ENCODE measurements around the gene FRMPD2.
"Not testable (repeated sequence)": the region's sequence is repeated elsewhere in the genome, so short reads cannot be mapped to it uniquely, and the experiment has no call there.

The FRMPD2 gene

GRCh38 chr10:48232717-48233447, 41.6 kb downstream of the FRMPD2 start:
- DNase-seq (ENCODE audit: low read depth) = no peak

DNA sequence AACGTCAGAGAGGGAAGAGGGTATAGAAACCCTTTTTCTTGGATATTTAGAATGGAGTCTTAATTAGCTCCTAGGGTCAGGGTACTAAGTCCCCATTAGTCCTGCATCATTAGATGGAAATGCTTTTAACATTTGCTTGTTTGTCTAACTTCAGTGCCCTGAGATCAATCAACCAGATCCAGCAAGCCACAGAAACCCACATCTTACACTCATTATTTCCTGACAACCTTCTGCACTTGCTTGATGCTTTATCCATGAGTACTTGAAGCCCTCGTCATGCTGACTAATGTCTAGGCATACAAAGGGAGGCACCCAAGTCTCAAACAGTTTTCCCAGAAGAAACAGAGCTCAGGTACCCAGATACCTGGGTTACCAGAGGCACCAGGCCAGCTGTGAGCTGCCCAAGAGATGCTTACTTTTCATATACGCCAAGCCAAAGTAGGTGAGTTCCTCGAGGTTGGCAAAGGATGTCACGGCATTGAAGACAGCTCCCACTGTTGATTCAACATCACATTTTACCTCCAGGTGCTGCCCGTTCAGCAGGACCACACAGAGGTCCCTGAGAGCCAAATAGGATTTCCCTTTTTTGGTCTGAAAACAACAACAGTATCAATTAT, 42.7 kb downstream of the FRMPD2 start:
- no peak for DNase-seq (ENCODE audit: low read depth)

DNA sequence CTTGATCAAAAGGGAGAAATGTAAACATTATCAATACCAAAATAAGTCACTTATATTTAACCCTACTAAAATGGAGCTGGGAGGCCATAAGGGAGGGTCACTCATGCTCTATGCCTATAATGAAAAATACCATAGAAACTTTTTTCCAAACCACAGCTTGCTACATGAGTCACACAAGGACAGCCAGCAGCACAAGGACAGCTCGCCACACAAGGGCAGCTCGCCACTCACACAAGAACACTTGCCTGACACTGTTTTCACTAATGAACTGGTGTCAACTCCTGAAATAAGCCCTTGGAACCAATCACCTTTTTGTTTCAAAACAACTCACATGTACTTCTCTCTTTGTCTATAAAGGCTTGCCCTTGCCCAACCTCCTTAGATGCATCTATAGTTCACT, 43.3 kb downstream of the FRMPD2 start:
- DNase-seq (ENCODE audit: low read depth) = no peak

GRCh38 chr10:48227213-48227612, 47.3 kb downstream of the FRMPD2 start:
- DNase-seq (ENCODE audit: low read depth) = no peak

GRCh38 chr10:48224979-48225560, 49.4 kb downstream of the FRMPD2 start:
- no peak for DNase-seq (ENCODE audit: low read depth)

- no peak for DNase-seq (ENCODE audit: low read depth)
Observed at GRCh38 chr10:48224296-48224695, 50.2 kb downstream of the FRMPD2 start.

DNA sequence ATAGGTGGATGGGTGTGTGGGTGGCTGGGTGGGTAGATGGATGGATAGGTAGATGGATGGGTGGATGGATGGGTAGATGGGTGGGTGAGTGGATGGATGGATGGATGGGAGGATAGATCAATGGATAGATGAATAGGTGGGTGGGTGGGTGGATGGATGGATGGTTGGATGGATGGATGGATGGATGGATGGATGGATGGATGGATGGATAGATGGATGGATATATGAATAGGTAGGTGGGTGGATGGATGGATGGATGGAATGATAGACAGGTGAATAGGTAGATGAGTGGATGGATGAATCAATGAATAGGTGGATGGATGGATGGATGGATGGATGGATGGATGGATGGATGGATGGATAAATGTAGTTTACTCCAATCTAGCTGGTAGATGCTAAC, 52.7 kb downstream of the FRMPD2 start:
- DNase-seq (ENCODE audit: low read depth) = no peak

GRCh38 chr10:48221031-48221430, 53.5 kb downstream of the FRMPD2 start:
- not testable (repeated sequence) for DNase-seq (ENCODE audit: low read depth)

DNA sequence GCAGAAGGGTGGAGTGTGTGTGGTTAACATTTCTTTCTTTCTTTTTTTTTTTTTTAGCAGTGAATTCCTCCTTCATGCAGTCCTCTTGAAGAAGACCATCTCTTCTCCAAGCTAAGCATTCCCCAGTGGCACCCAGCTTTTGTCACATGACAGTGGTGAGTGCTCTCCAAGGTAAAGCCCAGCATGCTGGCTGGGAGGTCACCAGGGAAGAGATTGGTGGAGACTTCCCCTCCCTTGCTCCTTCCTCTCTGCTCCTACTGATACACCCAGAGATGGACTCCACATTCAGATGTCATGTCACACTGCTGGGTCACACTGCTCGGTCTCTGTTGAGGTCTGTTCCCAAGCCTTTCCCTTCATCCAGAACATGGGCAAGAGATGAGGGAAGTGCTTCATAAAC, 55.3 kb downstream of the FRMPD2 start:
- DNase-seq (ENCODE audit: low read depth) = no peak

DNA sequence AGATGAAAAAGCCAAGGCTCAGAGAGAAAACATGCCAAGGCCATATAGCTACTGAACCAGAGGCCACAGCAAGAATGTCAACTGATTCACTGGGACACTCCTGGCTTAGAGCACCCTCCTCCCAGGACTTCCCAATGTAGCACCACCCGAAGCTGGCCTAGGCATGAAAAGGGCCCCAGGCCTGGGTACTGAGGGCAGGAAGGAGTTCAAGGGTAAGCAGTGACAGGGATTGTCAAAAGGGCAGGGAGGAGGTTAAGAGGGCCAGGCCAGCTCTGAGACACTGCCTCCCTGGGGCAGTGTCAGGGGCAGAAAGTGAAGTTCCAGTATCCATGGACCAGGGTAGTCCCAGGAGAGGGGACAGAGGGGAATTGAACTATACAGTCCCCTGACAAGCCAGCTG, 57.8 kb downstream of the FRMPD2 start:
- DNase-seq (ENCODE audit: low read depth) = no peak

DNA sequence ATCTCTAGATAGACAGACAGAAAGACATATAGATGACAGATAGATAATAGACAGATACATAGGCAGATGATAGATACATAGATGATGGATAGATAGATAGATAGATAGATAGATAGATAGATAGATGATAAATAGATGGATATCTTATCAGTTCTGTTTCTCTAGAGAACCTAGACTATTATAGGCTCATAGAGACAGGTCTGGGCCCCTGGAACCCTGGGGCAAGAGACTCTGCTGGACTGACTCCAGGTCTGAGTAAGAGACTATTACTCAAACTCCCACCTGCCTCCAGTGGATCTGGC, 58.3 kb downstream of the FRMPD2 start:
- DNase-seq (ENCODE audit: low read depth) = no peak

DNA sequence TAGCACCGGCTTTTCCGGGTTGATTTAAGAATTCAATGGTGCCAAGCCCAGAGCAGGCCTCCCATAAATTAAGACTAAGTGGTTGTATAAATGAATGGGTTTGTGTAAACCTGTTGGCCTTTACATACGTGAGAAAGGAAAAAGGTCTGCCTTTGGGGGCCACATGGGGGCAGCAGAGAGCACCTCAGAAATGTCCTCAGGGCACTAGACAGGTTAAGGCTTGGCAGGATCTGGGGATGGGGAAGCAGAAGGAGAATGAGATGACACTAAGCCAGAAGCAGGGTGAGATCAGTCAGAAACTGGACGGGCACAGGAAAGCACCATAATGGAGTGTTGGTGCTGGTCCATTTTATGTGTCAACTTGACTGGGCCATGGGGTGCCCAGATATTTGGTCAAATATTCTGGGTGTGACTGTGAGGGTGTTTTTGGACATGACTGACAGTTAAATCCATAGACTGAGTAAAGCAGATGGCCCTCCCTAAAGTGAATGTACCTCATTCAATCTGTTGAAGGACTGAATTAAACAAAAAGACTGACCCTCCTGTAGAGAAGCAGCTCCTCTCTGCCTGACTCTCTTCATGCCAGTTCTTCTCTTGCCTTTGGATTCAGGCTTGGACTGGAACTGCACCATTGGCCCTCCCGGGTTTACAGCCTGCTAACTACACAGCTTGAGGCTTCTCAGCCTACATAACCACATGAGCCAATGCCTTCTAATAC, 58.9 kb downstream of the FRMPD2 start:
- no peak for DNase-seq (ENCODE audit: low read depth)

DNA sequence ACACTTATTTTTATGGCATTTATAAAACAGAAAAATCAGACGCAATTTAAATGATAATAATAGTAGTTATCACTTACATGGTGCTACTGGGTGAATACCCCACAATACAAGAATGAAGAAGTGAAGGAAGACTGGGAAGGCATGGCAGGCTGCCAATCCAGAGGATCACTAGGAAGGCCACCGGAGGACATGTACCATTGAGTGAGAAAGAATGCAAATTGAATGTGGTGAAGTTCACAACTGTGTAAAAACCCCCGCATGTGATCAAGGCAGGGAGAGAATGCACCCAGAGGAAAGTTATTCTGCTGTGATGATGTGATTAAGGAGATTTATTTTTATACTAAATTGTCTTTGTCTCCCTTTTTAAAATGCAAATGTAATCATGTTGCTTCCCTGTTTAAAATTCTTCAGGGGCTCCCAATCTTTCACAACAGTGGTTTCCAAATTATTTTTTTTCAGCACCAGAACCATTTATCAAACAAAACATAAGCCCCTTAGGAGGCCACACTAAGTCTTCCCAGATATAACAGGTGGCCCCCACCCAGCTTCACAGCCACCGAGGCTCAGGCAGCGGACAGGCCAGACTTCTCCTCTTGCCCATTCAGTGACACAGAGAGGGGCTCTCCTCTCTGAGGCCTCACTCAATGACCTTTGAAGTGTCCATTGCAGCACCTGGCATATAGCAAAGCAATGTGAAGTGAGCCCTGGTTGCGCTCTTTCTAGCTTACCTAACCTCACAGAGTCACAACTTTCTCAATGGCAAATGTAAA, 59.6 kb downstream of the FRMPD2 start:
- no peak for DNase-seq (ENCODE audit: low read depth)

GRCh38 chr10:48213047-48213446, 61.4 kb downstream of the FRMPD2 start:
- DNase-seq (ENCODE audit: low read depth) = no peak

GRCh38 chr10:48211777-48212176, 62.7 kb downstream of the FRMPD2 start:
- no peak for DNase-seq (ENCODE audit: low read depth)

GRCh38 chr10:48210966-48211365, 63.5 kb downstream of the FRMPD2 start:
- no peak for DNase-seq (ENCODE audit: low read depth)

DNA sequence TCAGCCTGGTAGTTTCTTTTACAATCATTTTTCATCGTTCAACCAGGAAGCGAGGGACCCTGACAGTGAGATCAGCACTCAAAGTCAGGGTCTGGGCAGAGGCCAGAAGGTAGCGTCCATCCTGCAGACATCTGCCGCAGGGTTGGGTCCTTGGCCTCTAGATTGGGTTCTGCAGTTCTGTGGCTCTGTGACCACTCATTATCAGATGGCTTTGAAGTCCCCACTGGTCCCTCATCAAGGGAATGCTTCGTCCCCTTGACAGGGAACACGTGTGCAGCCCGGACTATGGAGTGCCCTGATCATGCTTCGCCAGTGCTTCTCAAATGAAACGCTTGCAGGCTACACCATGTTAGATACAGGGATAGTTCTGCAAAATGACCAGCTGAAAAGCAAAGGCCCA, 64.1 kb downstream of the FRMPD2 start:
- DNase-seq (ENCODE audit: low read depth) = no peak

DNA sequence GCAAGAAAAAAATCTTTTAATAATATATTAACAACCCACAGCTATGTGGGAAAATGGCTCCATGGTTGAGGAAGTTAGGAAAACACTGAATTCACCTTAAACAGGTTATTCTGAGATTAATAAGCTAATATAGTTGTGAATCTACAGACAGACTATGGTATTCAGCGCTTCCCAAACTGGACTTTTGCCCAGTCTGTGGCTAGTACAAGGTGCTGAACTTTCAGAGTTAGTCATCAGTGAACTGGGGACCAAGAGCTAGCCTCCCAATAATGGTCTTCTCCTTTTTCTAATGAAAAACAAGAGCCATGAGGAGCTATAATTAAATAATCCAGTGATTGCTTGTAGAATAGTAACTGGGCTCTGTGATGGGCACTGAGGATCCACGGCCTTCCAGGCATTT, 65.3 kb downstream of the FRMPD2 start:
- DNase-seq (ENCODE audit: low read depth) = no peak

DNA sequence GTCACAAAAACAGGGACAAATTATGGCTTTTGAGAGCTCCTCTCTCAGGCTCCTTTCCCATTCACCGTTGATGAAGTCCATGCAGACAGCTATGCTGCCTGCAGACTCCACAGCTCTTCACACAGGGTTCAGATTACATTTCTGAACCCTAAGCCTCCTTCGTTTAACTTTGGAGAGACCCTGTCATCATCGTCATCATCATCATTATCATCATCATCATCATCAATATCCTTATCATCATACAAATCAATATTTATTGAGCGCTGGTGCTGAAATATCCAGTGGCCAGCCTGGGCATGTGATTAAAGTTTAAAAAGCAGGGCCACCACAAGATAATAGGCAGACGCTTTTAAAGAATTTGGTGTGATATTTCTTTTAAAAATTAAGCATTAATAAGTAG, 66.6 kb downstream of the FRMPD2 start:
- no peak for DNase-seq (ENCODE audit: low read depth)

DNA sequence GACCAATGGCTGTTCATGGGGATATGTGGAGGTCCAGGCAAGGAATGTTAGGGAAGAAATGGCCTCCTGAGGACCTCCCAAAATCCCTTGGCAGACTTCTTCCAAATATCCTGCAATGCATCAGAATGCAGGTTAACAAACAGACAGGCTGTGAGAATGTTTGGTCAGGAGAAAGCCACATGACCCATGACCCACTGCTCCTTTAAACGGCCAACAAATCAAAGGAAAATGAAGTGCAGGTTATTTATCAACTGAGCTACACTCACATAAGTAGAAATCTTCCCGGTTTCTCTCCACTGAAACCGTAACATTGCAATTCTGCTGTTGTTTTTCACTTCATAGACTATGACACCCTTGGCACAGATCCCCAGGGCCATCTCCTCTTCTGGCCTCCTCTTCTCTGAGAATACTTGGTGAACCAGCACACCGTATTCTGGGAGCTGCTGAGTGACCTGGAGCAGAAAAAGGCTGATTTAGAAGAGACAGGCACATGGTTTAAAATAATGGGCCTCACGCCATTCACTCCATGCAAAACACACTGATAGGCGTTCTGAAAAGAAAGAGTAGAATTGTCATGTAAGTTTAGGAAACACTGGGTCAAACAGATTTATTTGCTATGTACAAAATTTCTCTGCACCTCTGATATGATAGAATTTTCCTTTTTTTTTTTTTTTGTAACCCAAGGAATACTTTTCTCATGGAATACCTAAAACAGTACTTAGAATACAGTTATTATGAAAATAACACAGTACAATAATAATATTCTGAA, 67.8 kb downstream of the FRMPD2 start:
- no peak for DNase-seq (ENCODE audit: low read depth)

- no peak for DNase-seq (ENCODE audit: low read depth)
Observed at GRCh38 chr10:48205918-48206317, 68.6 kb downstream of the FRMPD2 start.

Measured in GM04503 (cell line).